GM19099 (cell line): ENCODE measurements around the gene GIT2.

ENCODE experiments used
- POLR2A ChIP-seq: IDR thresholded peaks from 3 replicates; pipeline ENCODE4 v1.6.1; 2011; ENCODE audit warnings: low read depth; ENCODE audit not compliant: insufficient read length; ENCODE audit errors: extremely low read depth

Gene GIT2

DNA sequence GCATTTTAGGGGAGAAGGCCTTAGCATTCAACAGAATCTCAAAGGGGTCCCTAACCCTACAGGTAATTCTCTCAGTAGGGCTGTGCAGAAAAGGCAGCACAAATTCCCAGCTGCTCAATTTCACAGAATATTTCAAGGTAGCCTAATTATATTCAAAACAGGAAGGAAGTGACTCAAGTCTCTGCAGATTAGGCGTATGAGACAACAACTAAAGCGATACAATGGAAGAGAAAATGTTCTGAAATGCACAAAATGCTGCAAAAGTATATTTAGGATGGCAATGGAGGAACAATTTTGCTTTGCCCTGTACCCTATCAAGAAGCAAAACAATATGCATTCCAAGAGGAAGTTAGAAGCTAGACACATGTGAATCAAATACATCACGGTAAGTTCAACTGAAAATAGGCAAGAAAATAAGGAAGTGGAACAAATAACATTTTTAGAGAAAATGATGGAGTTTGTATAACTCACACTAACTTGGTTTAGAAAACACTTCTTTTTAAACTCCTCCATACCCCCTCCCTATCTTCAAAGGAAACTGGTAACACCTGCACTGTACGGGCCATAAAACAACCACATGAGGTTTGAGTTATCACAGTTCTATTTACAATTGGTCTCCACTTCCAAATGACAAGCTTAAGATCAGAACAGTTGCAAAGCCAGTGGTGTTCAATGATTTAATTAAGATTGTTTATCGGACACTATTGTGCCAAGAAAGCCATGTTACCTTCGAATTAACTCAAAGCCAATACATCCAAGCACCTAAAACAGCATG is 1.6 kb downstream of the GIT2 start:
- TF ChIP-seq POLR2A, result no peak

DNA sequence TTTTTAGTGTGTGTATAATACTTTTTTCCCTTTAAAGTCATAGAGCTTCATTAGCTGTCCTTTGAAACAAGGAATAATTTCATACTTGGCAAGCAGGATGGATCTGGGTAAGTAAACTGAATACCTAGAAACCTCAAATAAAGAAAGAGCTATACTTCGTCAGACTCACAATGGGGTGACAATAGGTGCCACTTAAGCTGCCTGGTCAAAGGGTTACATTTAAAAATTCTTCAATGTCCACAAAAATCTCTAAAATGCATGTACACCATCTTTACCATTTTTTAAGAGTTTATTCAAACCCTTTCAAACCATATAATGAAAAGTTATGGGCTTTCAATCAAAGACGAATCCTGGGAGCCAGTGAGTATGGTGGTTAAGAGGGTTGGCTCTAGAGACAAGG is 3.1 kb downstream of the GIT2 start:
- TF ChIP-seq POLR2A, result no peak

DNA sequence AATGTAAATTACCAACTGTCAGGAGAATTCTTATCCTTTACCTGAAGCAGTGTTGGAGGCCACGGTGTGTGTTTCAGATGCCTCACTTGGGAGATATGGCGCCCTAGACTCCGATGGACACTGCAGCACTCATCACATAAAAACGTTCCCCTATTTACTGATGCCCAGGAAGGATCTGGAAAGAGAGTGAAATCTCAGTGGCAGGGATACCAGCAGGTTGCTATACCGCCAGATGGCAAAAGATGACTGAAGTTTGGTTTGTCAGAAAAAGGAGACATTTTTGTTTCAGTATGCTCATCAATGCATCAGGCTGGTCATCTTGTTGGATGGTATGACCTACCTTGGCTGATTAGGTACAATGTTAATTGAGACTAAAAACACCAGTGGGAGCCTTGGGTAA is 4.6 kb downstream of the GIT2 start:
- no peak for TF ChIP-seq POLR2A

DNA sequence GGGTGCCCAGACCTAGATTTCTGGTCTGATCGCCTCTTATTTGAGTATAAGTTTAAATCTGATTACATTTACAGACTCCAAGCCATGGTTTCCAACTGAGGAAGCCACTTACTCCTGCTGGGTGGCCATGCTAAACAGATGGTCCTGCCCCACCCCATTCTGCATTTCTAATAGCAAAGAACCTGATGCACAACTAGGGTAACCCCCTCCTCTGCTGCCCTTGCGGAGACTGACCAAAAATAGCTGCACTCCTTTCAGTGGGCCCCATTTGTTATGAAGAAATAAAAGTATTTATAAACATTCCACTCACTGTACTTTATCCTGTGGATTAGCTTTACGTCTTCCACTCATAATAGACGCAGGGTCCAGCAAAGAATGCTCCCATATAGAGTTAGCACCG is 6.8 kb downstream of the GIT2 start:
- no peak for TF ChIP-seq POLR2A

DNA sequence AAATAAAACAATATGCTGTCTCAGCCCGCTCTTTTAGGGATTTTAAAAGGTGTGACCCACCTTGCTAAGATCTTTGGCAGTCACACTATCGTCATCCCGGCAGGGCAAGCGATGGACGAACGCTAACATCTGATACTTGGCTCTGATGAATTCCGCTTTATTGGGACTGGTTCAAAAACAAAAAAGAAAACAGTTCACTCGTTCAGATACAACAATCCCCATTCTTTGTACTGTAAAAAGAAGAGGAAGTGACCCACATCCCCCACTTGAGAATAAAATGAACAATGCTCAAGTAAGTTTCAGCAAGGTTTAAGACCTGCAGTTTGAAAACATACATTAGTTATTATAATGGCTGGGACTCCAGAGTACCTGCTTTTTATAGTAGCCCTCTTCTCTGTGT is 7.3 kb downstream of the GIT2 start:
- TF ChIP-seq POLR2A, result no peak

DNA sequence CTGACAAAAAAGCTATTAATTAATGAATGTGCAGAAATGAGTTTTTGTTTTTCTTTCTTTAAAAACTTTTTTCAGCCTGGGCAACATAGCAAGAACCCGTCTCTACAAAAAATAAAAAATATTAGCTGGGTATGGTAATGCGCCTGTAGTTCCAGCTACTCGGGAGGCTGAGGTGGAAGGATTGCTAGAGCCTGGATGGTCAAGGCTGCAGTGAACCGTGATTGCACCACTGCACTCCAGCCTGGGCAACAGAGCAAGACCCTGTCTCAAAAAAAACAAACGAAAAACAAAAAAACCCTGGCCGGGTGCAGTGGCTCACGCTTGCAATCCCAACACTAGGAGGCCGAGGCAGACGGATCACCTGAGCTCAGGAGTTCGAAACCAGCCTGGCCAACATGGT is 7.9 kb downstream of the GIT2 start:
- TF ChIP-seq POLR2A, result no peak

DNA sequence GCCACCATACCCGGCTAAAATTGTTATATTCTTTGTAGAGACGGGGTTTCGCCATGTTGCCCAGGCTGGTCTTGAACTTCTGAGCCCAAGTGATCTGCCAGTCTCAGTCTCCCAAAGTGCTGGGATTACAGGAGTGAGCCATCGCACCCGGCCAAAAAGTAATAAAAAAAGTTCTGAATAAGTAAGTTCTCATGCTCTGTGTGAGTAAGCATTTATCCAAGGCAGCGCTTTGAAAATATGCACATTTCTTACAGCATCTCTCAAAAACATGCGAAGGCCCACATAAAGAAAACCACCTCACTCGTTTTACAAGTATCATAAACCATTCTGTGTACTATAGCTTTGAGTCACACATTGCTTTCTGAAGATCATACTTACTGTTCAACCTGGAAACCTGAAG is 8.6 kb downstream of the GIT2 start:
- no peak for TF ChIP-seq POLR2A

DNA sequence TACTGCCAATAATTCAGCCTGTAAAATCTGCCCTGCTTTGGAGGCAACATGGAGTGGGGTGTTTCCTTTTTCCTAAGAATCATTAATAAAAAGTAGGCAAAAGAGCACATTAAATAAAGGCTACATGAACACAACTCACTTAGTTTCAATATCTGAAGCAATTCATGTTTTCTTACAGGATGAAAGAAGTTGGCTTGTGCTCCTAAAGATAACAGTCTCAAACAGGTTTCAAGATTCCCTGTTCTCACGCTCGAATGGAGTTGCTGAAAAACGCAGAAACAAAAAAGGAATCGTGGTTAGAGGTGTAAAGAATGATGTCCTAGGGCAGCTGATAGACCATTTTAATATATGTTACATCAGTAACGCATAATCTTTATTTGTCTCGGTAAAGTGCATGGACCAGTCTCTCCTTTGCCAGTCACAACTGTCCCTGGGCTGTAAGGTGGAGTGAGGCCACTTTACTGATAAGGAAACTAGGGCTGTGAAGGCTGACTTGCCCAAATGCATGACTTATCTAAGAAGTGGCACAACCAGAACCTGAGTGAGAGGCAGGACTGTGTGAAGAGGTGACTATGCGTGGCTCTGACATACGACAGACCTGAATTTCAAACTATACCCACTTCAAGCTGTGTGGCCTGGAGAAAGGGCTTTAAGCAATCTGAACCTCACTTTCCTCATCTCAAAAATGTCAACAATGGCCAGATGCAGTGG is 12.6 kb downstream of the GIT2 start:
- TF ChIP-seq POLR2A, result no peak

DNA sequence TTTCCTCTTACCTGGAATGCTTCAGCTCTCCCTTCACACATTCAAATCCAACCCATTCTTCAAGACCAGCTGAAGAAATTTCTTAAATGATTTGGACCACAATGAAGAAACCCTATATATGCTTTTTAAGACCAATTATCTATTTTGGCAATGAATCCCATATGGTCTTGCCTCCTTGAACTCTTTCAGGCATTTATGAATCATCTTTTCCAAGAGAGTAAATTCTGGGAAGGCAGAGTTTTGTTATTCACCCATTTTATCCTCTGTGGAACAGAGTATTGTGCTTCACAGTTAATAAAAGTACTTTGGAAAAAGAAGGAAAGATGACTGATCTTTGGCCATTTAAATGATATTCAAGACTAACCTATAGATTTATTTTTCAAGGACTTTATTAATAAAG is 14.0 kb downstream of the GIT2 start:
- no peak for TF ChIP-seq POLR2A

DNA sequence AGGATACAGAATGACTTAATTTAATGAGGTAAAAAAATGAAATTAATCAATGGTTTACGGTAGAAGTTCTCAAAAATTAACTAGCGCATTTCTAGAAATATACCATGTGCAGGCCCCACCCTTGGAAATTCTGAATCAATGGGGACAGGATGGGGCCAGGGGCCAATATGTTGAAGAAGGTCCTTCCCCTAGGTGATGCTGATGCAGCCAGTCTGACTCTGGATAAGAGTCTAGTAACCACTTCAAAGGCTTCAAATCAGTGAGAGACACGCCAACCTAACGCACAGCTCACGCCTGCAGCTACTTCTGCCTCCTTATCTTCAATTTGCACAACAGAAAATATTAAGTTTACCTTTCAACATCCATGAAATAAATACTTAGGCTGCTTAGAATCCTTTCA is 14.9 kb downstream of the GIT2 start:
- no peak for TF ChIP-seq POLR2A

DNA sequence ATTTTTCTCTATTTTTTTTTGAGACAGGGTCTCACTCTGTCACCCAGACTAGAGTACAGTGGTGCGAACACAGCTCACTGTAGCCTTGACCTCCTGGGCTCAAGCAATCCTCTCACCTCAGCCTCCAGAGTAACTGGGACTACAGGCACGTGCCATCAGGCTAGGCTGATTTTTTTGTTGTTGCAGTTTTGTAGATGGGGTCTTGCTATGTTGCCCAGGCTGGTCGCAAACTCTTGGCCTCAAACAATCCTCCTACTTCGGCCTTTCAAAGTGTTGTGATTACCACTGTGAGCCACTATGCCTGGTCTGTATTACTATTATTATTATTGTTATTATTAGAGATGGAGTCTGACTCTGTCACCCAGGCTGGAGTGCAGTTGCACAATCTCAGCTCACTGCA is 23.3 kb downstream of the GIT2 start:
- TF ChIP-seq POLR2A, result no peak

DNA sequence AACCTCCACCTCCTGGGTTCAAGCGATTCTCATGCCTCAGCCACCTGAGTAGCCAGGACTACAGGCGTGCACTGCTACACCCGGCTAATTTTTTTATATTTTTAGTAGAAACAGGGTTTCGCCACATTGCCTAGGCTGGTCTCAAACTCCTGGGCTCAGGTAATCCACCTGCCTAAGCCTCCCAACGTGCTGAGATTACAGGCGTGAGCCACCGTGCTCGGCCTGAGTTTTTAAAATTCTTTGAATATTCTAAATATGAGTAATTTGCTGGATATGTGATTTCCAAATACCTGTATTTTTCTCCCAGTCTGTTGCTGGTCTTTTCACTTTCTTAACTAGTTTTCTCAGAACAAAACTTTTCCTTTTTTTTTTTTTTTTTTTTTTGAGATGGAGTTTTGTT is 27.4 kb downstream of the GIT2 start:
- no peak for TF ChIP-seq POLR2A

DNA sequence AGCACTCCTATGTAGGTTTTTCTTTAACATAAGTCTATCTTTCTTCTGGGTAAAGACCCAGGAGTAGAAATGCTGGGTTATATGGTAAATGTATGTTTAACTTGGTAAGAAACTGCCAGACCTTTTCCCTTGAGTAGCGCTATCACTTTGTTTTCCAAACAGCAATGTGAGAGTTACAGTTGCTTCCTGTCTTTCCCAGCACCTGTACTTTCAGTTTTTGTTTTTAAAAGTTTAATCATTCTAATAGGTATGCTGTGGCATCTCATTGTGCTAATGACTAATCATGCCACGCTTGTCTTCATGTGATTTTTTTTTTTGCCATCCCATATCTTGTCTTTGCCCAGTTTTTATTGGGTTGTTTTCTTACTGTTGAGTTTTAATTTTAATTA is 28.1 kb downstream of the GIT2 start:
- no peak for TF ChIP-seq POLR2A

DNA sequence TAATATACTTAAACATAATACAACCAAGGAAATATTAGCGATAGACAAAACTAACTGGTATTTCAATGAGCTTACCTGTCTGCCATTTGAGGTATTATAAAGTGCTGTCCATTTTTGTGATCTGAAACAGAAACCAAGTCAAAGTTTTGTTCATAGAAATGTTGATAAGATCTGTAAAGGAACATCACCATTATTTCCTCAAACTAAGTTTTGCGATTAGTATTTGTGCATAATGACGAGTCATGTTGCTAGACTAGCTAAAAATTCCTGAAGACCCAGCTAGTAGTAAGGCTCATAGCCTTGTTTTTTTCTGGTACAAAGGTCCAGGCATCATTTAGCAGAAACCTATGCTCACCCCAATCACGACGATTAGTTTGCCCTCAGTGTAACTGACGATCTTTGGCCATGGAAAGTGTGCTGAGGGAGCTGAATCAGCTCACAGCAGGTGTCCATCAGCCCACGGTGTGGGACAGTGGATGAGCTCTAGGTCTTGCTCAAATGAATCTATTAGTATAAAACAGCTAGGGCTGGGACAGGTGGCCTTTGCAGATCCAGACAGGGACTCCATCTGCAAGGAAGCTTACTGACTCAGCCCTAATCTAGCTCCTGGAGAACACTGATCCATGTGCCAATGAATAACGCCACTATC is 28.7 kb downstream of the GIT2 start:
- TF ChIP-seq POLR2A, result no peak

DNA sequence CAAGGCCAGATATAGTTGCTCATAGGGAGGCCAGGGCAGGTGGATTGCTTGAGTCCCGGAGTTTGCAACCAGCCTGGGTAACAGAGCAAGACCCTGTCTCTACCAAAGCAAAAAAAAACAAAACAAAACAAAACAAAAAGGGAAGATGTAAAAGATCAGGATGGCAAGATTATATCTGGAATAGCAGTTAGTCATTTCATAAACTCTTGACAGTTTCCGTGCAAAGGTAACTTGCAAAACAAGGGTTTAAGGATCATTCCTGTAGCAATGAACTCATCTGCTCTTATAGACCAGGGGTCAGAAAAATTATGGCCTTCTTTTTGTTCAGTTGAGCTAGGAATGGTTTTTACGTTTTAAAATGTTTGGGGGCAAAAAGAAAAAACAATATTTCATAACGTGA is 29.6 kb downstream of the GIT2 start:
- TF ChIP-seq POLR2A, result no peak

DNA sequence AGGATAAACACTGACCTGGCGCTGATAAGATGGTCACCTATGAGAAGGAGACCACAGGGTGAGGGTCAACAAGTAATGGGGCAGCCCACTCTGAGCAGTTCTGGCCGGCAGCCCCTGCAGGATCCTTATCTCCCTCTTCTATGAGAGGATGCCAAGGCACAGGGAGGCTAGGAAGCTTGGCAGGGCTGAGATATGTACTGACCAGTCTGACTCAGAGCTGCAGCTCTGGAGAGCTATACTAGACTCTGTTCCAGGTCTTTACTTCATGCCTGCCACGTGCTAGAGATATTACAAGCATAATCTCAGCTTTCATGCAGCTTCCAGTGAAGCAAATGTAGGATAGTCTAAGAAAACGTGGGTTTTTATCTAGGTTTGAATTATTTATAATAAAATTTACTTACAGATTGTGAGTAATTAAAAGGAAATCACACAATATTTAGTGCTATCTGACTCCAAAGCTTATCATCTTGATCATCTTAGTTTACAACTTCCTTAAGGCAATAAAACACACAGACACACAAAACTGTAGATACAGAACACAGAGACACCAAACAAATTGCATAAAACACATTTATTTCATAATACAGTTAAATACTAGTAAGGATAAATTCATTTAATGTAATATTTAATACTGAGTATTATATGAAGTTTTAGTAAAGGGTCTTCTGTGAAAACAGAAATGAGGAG is 32.3 kb downstream of the GIT2 start:
- TF ChIP-seq POLR2A, result no peak

DNA sequence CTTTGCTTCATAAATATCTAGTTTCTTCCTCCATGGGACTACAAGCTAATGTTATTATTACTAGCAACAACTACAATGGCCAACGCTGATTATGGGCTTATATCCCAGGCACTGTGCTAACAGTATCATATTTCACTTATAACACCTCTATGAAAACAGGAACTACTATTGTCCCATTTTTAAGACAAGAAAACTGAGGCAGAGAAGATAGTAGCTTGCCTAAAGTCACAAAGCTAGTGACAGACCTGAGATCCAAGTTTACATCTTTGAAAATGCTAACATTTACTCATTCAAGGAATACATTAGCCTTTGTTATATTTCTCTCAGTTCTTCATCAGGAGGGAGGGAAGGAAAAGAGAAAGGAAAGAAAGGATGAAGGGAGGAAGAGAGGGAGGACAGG is 32.8 kb downstream of the GIT2 start:
- no peak for TF ChIP-seq POLR2A
